GM18508 (cell line): ENCODE data around the gene RASGRP2.
"Not testable (repeated sequence)": the region's sequence is repeated elsewhere in the genome, so short reads cannot be mapped to it uniquely, and the experiment has no call there.

Source experiments
- ATAC-seq: cut with Tn5 transposase; IDR thresholded peaks from one replicate; pipeline ENCODE4 v1.9.1; 2021; ENCODE audit warnings: moderate number of reproducible peaks; ENCODE audit not compliant: insufficient read depth, unreplicated experiment

Gene RASGRP2

GRCh38 chr11:64710418-64711137 lies 33.4 kb downstream of the RASGRP2 start:
- ATAC-seq, result no peak

DNA sequence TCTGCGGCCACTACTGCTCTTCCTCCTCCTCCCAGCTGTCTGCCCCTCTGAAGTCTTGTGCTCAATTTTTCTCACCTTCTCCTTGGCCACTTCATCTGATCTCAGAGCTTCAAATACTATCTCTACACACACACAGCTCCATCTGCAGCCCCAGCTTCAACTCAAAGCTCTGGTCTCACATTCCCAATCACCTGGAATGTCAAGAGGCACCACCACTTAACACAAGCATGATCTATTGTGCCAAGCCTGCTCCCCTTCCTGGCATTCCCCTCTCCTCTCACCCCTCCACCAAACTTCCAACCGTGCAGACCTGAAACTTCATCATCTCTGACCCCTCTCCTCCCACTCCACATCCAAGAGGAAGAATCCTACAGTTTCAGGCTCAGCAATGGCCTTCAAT lies 38.4 kb downstream of the RASGRP2 start:
- no peak for ATAC-seq

GRCh38 chr11:64703048-64703447 lies 40.9 kb downstream of the RASGRP2 start:
- no peak for ATAC-seq

- not testable (repeated sequence) for ATAC-seq
Observed at GRCh38 chr11:64701956-64702355, 42.0 kb downstream of the RASGRP2 start.

DNA sequence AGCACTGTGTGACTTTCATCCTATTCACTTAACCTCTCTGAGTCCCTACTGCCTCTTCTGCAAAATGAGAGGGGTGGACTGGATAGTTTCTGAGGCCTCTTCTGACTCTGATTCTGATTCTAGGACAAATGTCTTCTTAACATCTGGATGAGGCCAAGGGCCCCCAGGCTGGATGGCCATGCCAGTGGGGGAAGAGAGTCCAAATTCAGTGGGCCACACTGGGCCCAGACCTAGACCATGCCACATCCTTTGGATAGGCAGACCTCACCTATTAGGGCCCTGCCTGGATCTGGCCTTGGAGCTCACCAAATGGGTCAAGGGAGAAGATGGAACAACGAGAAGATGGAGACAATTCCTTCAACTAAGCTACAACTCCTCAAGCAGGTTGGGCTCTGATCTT lies 45.5 kb downstream of the RASGRP2 start:
- ATAC-seq, result no peak

- ATAC-seq, result no peak
Observed at GRCh38 chr11:64697663-64698375, 46.1 kb downstream of the RASGRP2 start.

DNA sequence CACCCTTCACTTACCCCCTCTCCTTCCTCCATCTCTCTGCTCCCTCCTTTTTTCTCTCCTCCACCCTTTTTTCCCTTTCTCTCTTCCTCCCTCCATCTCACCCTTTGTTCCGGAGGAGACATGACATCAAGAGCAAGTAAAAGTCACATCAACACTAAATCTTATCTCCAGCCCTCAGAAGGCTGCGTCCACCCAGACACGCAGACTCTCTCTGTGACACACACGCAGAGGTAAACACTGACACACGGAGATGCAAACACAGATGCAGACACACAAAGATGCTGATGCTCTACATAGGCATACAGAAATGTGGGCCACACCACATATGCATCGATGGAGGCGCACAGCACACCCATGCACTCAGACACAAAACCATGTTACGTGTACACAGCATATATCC lies 47.9 kb downstream of the RASGRP2 start:
- ATAC-seq, result no peak

- ATAC-seq, result no peak
Observed at GRCh38 chr11:64695548-64695947, 48.4 kb downstream of the RASGRP2 start.

GRCh38 chr11:64694821-64695365 lies 49.0 kb downstream of the RASGRP2 start:
- no peak for ATAC-seq

GRCh38 chr11:64694026-64694755 lies 49.8 kb downstream of the RASGRP2 start:
- no peak for ATAC-seq

DNA sequence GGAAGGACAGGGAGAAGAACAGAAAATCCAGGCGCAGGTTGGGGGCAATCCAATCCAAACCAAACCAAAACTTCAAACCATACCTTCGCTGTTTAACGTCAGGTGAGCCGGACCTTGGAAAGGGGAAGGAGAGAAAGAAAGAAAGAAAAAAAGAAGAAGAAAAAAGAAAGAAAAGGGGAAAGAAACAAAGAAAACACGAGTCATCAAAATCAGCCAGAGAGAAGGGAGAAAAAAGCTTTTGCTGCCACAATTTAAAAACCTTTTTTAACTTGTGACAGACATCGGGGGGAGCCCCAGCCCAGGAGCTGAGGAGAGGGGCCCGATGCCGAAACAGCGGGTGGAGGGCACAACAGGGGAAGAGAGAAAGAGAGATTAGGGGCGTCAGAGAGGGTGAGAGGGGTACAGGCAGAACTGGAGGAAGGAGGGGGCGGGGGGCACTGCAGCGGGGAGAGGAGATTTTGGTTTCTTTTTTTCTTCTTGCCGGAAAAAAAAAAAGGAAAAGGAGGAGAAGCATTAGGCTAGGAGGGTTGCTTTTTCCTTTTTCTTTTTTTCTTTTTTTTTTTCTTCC lies 51.1 kb downstream of the RASGRP2 start:
- no peak for ATAC-seq

DNA sequence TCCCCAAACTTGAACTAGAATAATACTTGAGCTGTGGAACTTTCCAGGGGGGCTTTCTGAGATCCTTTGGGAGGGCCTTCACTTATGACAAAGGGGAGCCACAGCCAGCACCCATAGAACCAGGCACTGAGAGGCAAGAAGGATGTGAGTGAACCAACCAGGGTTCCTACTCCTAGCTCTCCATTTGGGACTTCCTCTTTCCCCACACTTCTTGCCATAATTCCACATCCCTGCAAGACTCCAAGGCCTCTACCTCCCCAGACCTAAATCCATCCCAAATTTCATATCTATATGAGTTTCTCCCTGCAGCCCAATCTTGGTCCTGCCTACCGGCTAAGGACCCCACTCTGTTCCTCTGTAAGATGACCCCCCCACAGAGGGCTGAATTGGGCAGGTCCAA lies 52.4 kb downstream of the RASGRP2 start:
- ATAC-seq, result no peak

DNA sequence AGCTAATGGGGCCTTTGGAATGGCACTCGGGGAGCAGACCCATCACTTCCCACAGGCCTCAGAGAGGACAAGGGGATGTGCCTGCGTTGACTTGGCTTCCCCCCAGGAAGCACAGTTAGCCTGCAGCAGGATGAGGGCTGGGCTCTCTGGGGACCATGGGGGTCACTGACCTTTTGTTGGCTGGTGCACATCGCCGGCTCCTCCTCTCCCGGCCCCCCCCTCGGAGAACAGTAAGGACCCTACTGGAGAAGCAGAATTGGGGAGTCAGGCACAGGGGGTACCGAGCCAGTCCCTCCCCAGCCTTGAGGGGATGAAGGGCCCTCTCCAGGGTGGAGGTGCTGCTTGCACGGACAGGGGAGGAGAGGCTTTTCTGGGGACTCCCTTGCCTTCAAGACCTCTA lies 53.7 kb downstream of the RASGRP2 start:
- no peak for ATAC-seq

GRCh38 chr11:64688534-64688982 lies 55.4 kb downstream of the RASGRP2 start:
- ATAC-seq, result peak; percentile 55

DNA sequence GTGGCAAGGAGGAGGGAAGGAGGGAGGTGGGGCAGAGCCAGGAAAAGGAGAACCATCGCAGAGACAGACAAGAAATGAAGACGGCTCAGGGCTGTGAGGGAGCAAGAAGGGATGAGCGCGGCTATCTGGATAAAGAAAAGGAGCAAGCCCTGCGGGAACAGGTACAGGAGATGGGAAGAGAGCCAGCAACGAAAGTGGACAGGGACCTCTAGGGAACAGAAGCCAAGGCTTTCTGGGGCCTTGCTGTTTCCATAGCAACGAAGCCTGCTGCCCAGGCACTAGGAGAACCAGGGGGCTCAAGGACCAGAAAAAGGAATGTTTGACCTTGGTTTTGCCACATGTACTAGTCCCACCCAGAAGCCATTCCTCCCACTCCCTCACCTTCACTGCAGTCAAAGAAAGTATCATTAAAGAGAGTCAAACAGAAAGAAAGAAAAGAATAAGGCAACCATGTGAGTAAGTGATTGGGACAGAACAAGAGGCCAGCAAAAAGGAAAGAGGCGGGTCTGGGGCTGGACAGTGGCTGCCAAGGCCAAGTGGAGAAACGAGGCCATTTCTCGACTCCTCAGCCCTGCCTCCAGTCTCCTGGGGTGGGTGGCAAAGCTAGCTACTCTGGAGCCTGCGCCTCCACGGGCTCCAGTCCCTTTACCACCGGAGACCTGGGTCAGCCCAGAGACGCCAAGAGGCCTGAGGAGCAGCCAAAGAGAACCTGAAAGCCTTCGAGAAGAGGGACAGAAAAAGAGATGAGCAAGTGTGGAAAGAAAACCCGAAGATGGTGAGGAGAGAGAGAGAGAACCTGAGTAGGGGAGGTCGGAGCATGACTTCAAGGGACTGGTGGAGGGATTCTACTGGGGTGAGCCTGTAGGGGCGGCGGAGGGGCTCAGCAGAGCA lies 56.1 kb downstream of the RASGRP2 start:
- ATAC-seq, result no peak

GRCh38 chr11:64687204-64687603 lies 56.7 kb downstream of the RASGRP2 start:
- ATAC-seq, result no peak

GRCh38 chr11:64686466-64687170 lies 57.3 kb downstream of the RASGRP2 start:
- no peak for ATAC-seq

GRCh38 chr11:64685536-64685935 lies 58.4 kb downstream of the RASGRP2 start:
- ATAC-seq, result no peak

- ATAC-seq, result no peak
Observed at GRCh38 chr11:64684357-64684756, 59.6 kb downstream of the RASGRP2 start.
